ENCODE measurements around the gene BTBD16. TPM values are rescaled to one million over a fixed set of nuclear protein-coding genes. Genes with fewer than 3 reads are reported as not detected.

BTBD16 gene
- total RNA-seq, 3 donors from 2014 or later: 0.29 TPM; not detected in 2

DNA sequence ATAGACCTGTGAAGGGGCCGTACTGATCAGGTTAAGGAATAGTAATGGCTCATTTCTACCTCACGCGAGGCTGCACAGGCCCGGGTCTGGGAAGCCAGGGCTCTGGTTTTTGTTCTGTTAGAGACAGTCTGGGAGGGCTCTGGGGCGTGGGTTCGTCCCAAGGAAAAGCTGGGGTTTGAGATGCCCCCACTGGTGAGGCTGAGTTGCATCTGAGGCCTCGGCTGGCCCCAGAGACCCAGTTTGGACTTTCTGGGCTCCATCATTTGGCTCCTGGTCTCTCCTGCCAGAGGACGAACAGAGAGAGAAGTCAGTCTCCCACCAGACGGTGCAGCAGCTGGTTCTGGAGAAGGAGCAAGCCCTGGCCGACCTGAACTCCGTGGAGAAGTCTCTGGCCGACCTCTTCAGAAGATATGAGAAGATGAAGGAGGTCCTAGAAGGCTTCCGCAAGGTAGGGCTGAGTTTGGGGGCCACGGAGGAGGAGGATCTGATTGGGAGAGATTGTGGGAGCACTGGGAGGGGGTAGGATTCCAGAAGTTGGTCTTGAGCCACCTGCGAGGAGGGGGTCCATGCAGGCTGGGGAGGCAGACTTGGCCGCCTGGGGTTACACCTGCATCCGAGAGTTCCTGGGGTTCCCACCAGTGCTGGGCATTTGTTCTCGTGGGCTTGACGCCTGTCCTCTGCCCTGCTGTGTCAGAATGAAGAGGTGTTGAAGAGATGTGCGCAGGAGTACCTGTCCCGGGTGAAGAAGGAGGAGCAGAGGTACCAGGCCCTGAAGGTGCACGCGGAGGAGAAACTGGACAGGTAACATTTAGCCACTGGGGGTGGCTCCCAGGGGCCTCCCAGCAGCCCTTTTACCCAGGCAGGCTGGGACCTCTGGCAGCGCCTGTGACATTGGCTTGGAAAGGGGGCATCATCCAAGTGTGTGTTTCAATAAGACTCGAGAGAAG, 22.5 kb upstream of the BTBD16 start:
- Histone ChIP-seq H3K4me3 (no peak overlapping the region), H3K36me3 (no peaks in the 10 kb centered on the region), H3K9me3 (no peaks in the 10 kb centered on the region), H3K27me3 (no peaks in the 10 kb centered on the region), H3K4me1 (no peaks in the 10 kb centered on the region), H3K27ac (no peak overlapping the region)
- TF ChIP-seq POLR2AphosphoS5 (IDR thresholded peaks at IDR 0.05): no peak
- TF ChIP-seq, protein P1, sequence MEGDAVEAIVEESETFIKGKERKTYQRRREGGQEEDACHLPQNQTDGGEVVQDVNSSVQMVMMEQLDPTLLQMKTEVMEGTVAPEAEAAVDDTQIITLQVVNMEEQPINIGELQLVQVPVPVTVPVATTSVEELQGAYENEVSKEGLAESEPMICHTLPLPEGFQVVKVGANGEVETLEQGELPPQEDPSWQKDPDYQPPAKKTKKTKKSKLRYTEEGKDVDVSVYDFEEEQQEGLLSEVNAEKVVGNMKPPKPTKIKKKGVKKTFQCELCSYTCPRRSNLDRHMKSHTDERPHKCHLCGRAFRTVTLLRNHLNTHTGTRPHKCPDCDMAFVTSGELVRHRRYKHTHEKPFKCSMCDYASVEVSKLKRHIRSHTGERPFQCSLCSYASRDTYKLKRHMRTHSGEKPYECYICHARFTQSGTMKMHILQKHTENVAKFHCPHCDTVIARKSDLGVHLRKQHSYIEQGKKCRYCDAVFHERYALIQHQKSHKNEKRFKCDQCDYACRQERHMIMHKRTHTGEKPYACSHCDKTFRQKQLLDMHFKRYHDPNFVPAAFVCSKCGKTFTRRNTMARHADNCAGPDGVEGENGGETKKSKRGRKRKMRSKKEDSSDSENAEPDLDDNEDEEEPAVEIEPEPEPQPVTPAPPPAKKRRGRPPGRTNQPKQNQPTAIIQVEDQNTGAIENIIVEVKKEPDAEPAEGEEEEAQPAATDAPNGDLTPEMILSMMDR (IDR thresholded peaks at IDR 0.05): no peak
- no peak for DNase-seq (ENCODE audit: low spot score in 2 of 2)
- intact Hi-C loops (cut with DNase I; ENCODE audit: low total_unique reads): no loop called here

DNA sequence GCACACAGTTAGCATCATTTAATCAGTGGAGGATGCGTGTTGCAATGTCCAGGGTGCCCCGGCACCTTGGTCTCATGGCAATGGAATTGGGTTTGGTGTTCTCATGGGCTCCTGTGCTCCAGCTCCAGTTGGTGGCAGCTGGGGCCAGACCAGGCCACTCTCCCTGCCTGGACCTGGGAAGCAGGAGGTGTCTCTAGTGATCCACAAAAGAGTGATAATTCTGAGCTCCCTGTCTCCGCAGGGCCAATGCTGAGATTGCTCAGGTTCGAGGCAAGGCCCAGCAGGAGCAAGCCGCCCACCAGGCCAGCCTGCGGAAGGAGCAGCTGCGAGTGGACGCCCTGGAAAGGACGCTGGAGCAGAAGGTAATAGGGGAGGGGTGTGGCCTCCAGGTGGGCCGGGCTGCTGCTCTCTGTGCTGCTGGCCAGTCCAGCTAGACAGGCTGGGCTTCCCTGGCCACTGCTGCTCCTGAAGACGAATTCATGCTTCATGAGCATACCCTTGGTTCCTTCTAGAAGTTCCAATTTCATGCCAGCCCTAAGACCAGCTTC, 21.7 kb upstream of the BTBD16 start:
- intact Hi-C loops (cut with DNase I; ENCODE audit: low total_unique reads): no loop called here
- H3K27me3 ChIP-seq: no peaks in the 10 kb centered on the region
- H3K27ac ChIP-seq: no peak overlapping the region
- no peak for DNase-seq (ENCODE audit: low spot score in 2 of 2)
- TF ChIP-seq, protein P1 (IDR thresholded peaks at IDR 0.05): no peak
- TF ChIP-seq POLR2AphosphoS5 (IDR thresholded peaks at IDR 0.05): no peak
- TF ChIP-seq POLR2A (IDR thresholded peaks at IDR 0.05): no peak
- H3K4me1 ChIP-seq: no peaks in the 10 kb centered on the region
- no peaks in the 10 kb centered on the region for H3K9me3 ChIP-seq
- H3K4me3 ChIP-seq: no peak overlapping the region
- H3K36me3 ChIP-seq: no peaks in the 10 kb centered on the region

DNA sequence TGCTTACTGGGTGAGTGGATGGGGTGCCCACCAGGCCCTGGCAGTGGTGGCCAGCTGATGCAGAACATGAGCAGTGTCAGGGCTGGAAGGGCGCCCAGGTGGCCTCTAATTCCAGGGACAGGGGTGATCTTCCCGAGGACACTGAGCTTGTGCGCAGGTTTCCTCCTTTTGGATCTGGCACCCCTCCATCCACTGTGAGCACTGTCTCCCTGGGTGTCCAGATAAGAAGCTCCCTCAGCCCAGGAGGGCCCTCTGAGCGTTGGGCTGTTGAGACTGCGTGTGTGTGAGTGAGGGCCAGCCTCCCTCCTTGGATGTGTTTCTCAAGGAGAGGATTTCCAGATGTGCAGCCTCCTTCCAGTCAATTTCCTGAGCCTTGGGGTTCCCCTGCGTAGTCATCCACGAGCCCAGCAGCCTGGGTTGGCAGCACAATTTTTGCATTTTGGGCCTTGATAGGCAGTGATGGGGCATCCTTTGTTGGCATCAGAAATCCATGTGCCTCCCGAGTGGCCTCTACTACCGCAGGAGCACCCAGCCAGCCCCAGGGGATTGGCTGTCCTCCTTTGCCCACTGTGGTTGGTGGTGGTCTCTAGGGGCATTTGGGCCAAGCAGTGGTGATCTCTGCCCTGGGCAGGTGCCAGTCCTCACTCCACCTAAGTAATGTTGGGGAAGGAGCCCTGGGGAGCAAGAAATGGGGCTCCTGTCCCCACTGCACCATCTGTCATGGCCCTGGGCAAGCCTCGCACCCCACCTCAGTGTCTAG, 20.9 kb upstream of the BTBD16 start:
- Histone ChIP-seq H3K4me1 (no peaks in the 10 kb centered on the region), H3K36me3 (no peaks in the 10 kb centered on the region), H3K4me3 (no peak overlapping the region), H3K9me3 (no peaks in the 10 kb centered on the region), H3K27ac (no peak overlapping the region), H3K27me3 (no peaks in the 10 kb centered on the region)
- no peak for TF ChIP-seq POLR2AphosphoS5 (IDR thresholded peaks at IDR 0.05)
- TF ChIP-seq, protein P1 (IDR thresholded peaks at IDR 0.05): no peak
- intact Hi-C loops (cut with DNase I; ENCODE audit: low total_unique reads): no loop called here
- DNase-seq (ENCODE audit: low spot score in 2 of 2): no peak

DNA sequence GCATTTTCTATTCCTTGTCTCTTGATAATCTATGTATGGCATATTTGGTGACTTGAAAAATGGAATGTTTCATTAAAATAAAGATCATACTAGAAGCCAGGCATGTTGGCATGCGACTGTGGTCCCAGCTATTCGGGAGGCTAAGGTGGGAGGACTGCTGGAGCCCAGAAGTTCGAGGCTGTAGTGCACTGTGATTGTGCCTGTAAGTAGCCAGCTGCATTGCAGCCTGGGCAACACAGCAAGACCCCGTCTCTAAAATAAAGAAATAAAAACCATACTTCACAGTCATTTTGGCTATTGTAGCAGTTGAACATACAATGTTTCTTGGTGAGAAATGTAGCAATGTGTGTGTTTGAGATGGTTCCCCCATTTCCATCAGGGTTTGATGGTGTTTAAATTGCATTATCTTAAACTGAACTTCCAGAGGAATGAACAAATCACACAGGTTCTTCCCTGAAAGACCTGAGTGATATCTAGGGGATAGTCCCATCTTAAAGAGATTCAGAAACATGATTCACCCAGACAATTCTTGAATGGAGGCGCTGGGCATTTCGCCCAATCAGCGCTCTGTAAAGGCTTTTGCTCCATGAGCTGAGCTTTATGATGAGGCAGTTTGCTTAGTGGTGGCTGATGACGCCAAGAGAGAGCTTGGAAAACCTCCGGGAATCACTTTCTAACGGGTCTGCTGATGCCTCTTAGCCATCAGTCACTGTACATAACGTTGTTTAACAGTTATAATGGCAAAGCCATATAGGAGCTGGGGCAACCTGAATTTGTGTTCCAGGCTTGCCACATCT, 19.4 kb upstream of the BTBD16 start:
- no peak overlapping the region for H3K4me3 ChIP-seq
- H3K36me3 ChIP-seq: no peaks in the 10 kb centered on the region
- intact Hi-C loops (cut with DNase I; ENCODE audit: low total_unique reads): no loop called here
- H3K4me1 ChIP-seq: no peaks in the 10 kb centered on the region
- H3K27ac ChIP-seq: no peak overlapping the region
- no peak for DNase-seq (ENCODE audit: low spot score in 2 of 2)
- no peaks in the 10 kb centered on the region for H3K9me3 ChIP-seq
- TF ChIP-seq POLR2A (IDR thresholded peaks at IDR 0.05): no peak
- no peak for TF ChIP-seq POLR2AphosphoS5 (IDR thresholded peaks at IDR 0.05)
- TF ChIP-seq, protein P1 (IDR thresholded peaks at IDR 0.05): no peak
- H3K27me3 ChIP-seq: no peaks in the 10 kb centered on the region

Data from breast epithelium (tissue), 4 donors.